Prostate gland (tissue), 2 donors: Measurements from ENCODE around the gene MIER2. TPM values are rescaled to one million over a fixed set of nuclear protein-coding genes. Genes with fewer than 3 reads are reported as not detected.

Experiments used
- DNase-seq: peaks from one replicate; pipeline ENCODE4 v3.0.0-alpha.2; 2019; ENCODE audit warnings: low spot score
- H3K27ac ChIP-seq, 2 donors: fragments of 200-600 bp; sonication (generic); 2 replicates each; pipeline ENCODE4 v1.5.1; 2017 to 2019
- H3K27me3 ChIP-seq: fragments of 200-600 bp; sonication (generic); replicated peaks from 2 replicates; pipeline ENCODE4 v1.5.1; 2019; ENCODE audit not compliant: insufficient read depth
- H3K36me3 ChIP-seq, 2 donors: fragments of 200-600 bp; sonication (generic); 1 replicate in 1 of 2; 2 replicates in 1 of 2; pipeline versions ENCODE4 v1.5.1 to v1.8.1; 2017 to 2019
- H3K4me1 ChIP-seq: fragments of 200-600 bp; sonication (generic); replicated peaks from 2 replicates; pipeline ENCODE4 v1.5.1; 2019
- H3K4me3 ChIP-seq, 2 donors: fragments of 200-600 bp; sonication (generic); 2 replicates each; pipeline ENCODE4 v1.5.1; 2017 to 2019
- H3K9me3 ChIP-seq: fragments of 200-600 bp; sonication (generic); 2 replicates; pipeline ENCODE4 v1.5.1; 2017
- POLR2A ChIP-seq: fragments of 450-650 bp; IDR thresholded peaks from one replicate; pipeline ENCODE4 v1.6.1; 2016; ENCODE audit warnings: antibody characterized with exemption, mild to moderate bottlenecking
- POLR2AphosphoS5 ChIP-seq: sonication (generic); formaldehyde crosslinking; IDR thresholded peaks from one replicate; pipeline ENCODE4 v1.6.1; 2017; ENCODE audit warnings: antibody characterized with exemption
- WGBS: methylation state at CpG from one replicate; pipeline ENCODE4 v1.1.5; 2018; 5-methylcytosine and 5-hydroxymethylcytosine counted together
- intact Hi-C: fragments of 100-400 bp; cut with DNase I; formaldehyde crosslinking; loops from one replicate; pipeline ENCODE4 v1.14.2; 2022
- total RNA-seq, 2 donors: library from RNA; depleted of rRNA; stranded (reverse); fragments of >200 nt; gene quantifications; one replicate each; pipeline ENCODE4 v1.1.0, GENCODE V29; 2016
- TF ChIP-seq, protein P1 (sequence below), 4 experiments: fragments of 200-600 bp in 2 of 4; fragments of 450-650 bp in 2 of 4; sonication (generic) in 2 of 4; IDR thresholded peaks; 1 replicate in 3 of 4; 2 replicates in 1 of 4; pipeline ENCODE4 v1.5.1; 2016 to 2019; ENCODE audit warnings: antibody characterized with exemption in 4 of 4, mild to moderate bottlenecking in 2 of 4, moderate library complexity in 2 of 4

MIER2 gene
- total RNA-seq, 2 donors from 2014 or later: 16.9 to 37.1 TPM

DNA sequence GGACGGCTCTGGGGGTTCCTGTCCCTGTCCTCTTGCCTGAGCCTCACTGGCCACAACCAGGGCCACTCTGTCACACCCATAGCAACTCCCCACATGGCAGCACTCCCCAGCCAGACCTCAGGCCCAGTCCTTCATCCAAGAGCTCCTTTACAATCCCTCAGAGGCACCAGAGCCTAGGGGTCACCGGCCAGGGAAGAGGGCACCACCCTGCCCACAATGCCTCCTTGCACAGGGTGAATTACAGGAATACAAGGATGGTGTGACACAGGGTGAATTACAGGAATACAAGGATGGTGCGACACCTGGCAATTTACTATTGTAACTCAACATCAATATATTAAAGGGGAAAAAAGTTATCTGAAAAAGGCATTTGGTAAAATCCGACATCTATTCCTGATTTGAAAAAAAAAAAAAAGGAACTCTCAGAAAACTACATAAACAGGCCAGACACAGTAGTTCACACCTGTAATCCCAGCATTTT is 16.5 kb downstream of the MIER2 start:
- Histone ChIP-seq H3K27ac (no peak overlapping the region), H3K9me3 (no peaks in the 10 kb centered on the region), H3K4me3 (no peak overlapping the region), H3K36me3 (peaks cover 28 to 42% of the 10 kb centered on the region in 2 donors), H3K4me1 (no peaks in the 10 kb centered on the region), H3K27me3 (no peaks in the 10 kb centered on the region)
- TF ChIP-seq, protein P1, sequence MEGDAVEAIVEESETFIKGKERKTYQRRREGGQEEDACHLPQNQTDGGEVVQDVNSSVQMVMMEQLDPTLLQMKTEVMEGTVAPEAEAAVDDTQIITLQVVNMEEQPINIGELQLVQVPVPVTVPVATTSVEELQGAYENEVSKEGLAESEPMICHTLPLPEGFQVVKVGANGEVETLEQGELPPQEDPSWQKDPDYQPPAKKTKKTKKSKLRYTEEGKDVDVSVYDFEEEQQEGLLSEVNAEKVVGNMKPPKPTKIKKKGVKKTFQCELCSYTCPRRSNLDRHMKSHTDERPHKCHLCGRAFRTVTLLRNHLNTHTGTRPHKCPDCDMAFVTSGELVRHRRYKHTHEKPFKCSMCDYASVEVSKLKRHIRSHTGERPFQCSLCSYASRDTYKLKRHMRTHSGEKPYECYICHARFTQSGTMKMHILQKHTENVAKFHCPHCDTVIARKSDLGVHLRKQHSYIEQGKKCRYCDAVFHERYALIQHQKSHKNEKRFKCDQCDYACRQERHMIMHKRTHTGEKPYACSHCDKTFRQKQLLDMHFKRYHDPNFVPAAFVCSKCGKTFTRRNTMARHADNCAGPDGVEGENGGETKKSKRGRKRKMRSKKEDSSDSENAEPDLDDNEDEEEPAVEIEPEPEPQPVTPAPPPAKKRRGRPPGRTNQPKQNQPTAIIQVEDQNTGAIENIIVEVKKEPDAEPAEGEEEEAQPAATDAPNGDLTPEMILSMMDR (IDR thresholded peaks at IDR 0.05): no peak
- no peak for TF ChIP-seq POLR2AphosphoS5
- no peak for TF ChIP-seq POLR2A
- intact Hi-C loops: no loop called here
- WGBS: over 99% methylated on average over 4 of the region's 4 CpGs
- no peak for DNase-seq

GRCh38 chr19:327291-328024 is 17.1 kb downstream of the MIER2 start:
- intact Hi-C loops: no loop called here
- Histone ChIP-seq H3K27ac (no peak overlapping the region), H3K4me3 (no peak overlapping the region), H3K27me3 (no peaks in the 10 kb centered on the region), H3K4me1 (no peaks in the 10 kb centered on the region), H3K36me3 (peaks cover 28 to 42% of the 10 kb centered on the region in 2 donors), H3K9me3 (no peaks in the 10 kb centered on the region)
- WGBS: 95% methylated on average over 17 of the region's 17 CpGs
- no peak for TF ChIP-seq POLR2AphosphoS5
- DNase-seq: no peak

- Histone ChIP-seq H3K4me3 (no peak overlapping the region), H3K9me3 (no peaks in the 10 kb centered on the region), H3K27ac (no peak overlapping the region), H3K27me3 (no peaks in the 10 kb centered on the region), H3K4me1 (no peaks in the 10 kb centered on the region), H3K36me3 (peaks cover 28 to 42% of the 10 kb centered on the region in 2 donors)
- intact Hi-C loops: no loop called here
- no peak for DNase-seq
- 92% methylated on average over 15 of the region's 15 CpGs for WGBS
- TF ChIP-seq POLR2A: no peak
These were observed 17.7 kb downstream of the MIER2 start for GRCh38 chr19:326871-327270.

DNA sequence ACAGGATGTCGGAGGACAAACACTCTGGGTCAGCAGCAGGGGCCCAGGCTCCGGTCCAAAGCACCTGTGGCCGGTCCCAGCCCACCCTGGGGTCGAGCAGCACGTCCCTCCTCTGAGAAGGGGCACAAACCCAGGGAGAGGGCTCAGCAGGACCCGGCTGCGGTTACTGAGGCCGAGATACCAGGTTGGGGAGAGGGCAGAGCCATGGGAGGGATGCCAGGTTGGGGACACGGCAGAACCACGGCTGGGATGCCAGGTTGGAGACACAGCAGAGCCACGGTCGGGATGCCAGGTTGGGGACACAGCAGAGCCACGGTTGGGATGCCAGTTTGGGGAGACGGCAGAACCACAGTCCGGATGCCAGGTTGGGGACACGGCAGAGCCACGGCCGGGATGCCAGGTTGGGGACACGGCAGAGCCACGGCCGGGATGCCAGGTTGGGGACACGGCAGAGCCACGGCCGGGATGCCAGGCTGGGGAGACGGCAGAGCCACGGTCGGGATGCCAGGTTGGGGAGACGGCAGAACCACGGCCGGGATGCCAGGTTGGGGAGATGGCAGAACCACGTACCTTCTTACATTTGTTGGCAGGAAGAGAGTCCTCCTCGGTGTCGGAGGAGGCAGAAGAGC is 18.5 kb downstream of the MIER2 start:
- intact Hi-C loops: no loop called here
- 91% methylated on average over 33 of the region's 33 CpGs for WGBS
- peaks cover 26 to 45% of the 10 kb centered on the region in 2 donors for H3K36me3 ChIP-seq
- H3K4me3 ChIP-seq: no peak overlapping the region
- no peaks in the 10 kb centered on the region for H3K4me1 ChIP-seq
- DNase-seq: no peak
- TF ChIP-seq POLR2A (no peak), POLR2AphosphoS5 (no peak)
- TF ChIP-seq, protein P1 (IDR thresholded peaks at IDR 0.05): no peak
- no peaks in the 10 kb centered on the region for H3K9me3 ChIP-seq
- no peak overlapping the region for H3K27ac ChIP-seq
- no peaks in the 10 kb centered on the region for H3K27me3 ChIP-seq

DNA sequence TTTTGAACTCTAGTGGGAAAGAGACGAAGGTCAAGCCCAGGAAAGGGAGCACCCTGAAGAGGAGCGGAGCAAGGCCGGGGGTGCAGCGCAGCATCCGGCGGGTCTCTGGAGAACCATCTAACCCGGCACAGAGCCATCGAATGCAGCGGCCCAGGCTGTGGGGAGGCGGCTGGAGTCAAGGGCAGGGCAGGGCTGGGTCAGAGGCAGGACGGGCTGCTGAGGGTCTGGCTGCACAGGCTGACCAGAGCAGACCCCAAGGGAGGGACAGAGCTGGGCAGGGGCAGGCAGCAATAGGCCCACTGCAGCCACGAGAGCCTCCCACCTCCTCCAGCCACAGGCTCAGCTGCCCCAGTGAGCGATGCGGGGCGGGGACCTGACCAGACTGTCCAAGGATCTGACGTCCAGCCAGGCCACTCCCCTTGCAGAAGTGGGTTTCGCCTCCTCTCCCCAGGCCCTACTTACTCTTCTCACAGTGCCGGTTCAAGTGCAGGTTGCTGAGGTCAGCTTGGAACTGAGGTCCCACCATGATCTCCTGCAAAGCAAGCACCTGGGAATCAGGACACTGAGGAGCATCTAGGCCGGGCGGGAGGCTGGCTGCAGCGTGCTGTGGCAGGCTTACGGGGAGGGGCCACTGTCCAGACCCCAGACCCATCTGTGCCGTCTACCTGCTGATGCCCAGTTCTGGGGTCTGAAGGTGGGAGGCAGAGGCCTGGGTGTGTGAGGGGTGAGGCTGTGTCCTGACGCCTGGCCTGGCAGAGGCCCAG is 19.2 kb downstream of the MIER2 start:
- H3K36me3 ChIP-seq: peaks cover 20 to 46% of the 10 kb centered on the region in 2 donors
- TF ChIP-seq POLR2A: no peak
- TF ChIP-seq, protein P1 (IDR thresholded peaks at IDR 0.05): no peak
- no peak for TF ChIP-seq POLR2AphosphoS5
- DNase-seq: no peak
- 97% methylated on average over 24 of the region's 24 CpGs for WGBS
- H3K9me3 ChIP-seq: no peaks in the 10 kb centered on the region
- no peaks in the 10 kb centered on the region for H3K4me1 ChIP-seq
- H3K4me3 ChIP-seq: no peak overlapping the region
- no peaks in the 10 kb centered on the region for H3K27me3 ChIP-seq
- H3K27ac ChIP-seq: no peak overlapping the region
- intact Hi-C loops: no loop called here
